ENCODE measurements around the gene TRIM2. TPM values are rescaled to one million over a fixed set of nuclear protein-coding genes. Genes with fewer than 3 reads are reported as not detected.

TRIM2 gene
- total RNA-seq, 1 experiment from 2014 or later = 41.4 TPM

GRCh38 chr4:153257991-153258390, 53.7 kb downstream of the TRIM2 start:
- BruUV-seq (replicated peaks) = no TSS peak
- TF ChIP-seq EGR1 (IDR thresholded peaks at IDR 0.05; ENCODE audit: low read depth) = no peak
- TF ChIP-seq SIN3A (IDR thresholded peaks at IDR 0.05; ENCODE audit: low read depth) = no peak
- no peak for TF ChIP-seq SRF (IDR thresholded peaks at IDR 0.05; ENCODE audit: low read depth)
- ChIA-PET CTCF (interaction anchor here (1.0 kb wide), 1 partner anchor 316 kb away, joined by 3 read pairs; no protein-coding TSS in a partner anchor), POLR2A (no interaction called here), RAD21 (ENCODE audit: low non-redundant PET in 1 of 2, low total read pairs in 2 of 2, uncharacterized antibody in 2 of 2, unreplicated experiment in 2 of 2) (no interaction called here)
- no peak for DNase-seq (ENCODE audit: low read depth, low spot score)
- Histone ChIP-seq H3K27ac (ENCODE audit: low read depth, low read length) (no peak overlapping the region), H3K4me1 (ENCODE audit: control insufficient read depth in 1 of 2, insufficient read depth in 2 of 2, low read length in 2 of 2) (no peaks in the 10 kb centered on the region), H3K36me3 (ENCODE audit: control insufficient read depth in 1 of 2, insufficient read depth in 2 of 2, low read length in 2 of 2) (no peaks in the 10 kb centered on the region), H3K9ac (ENCODE audit: low read length) (no peak overlapping the region), H4K20me1 (ENCODE audit: insufficient read depth) (no peaks in the 10 kb centered on the region), H3K9me2 (ENCODE audit: insufficient read depth) (no peaks in the 10 kb centered on the region), H3K4me3 (replicated peaks in 1 of 2; ENCODE audit: low read depth in 1 of 2, low read length in 2 of 2) (no peak overlapping the region), H3K27me3 (ENCODE audit: insufficient read depth, low read length) (no peaks in the 10 kb centered on the region), H3K79me2 (ENCODE audit: insufficient read depth, low read length) (no peaks in the 10 kb centered on the region), H3K9me3 (ENCODE audit: control insufficient read depth in 1 of 2, insufficient read depth in 1 of 2, low read depth in 1 of 2, low read length in 2 of 2) (no peaks in the 10 kb centered on the region; a peak in 1 of 4 replicates), H2AFZ (ENCODE audit: low read depth, low read length, poor library complexity, severe bottlenecking) (no peak overlapping the region), H3K4me2 (ENCODE audit: low read length) (no peak overlapping the region)
- no peak for ATAC-seq
- intact Hi-C loops (cut with micrococcal nuclease) = no loop called here

GRCh38 chr4:153258750-153259149, 54.5 kb downstream of the TRIM2 start:
- Histone ChIP-seq H3K9ac (ENCODE audit: low read length) (no peak overlapping the region), H3K79me2 (ENCODE audit: insufficient read depth, low read length) (no peaks in the 10 kb centered on the region), H3K4me1 (ENCODE audit: control insufficient read depth in 1 of 2, insufficient read depth in 2 of 2, low read length in 2 of 2) (no peaks in the 10 kb centered on the region), H4K20me1 (ENCODE audit: insufficient read depth) (no peaks in the 10 kb centered on the region), H3K4me3 (replicated peaks in 1 of 2; ENCODE audit: low read depth in 1 of 2, low read length in 2 of 2) (no peak overlapping the region), H3K27ac (ENCODE audit: low read depth, low read length) (no peak overlapping the region), H3K9me3 (ENCODE audit: control insufficient read depth in 1 of 2, insufficient read depth in 1 of 2, low read depth in 1 of 2, low read length in 2 of 2) (no peaks in the 10 kb centered on the region; a peak in 1 of 4 replicates), H3K27me3 (ENCODE audit: insufficient read depth, low read length) (no peaks in the 10 kb centered on the region), H2AFZ (ENCODE audit: low read depth, low read length, poor library complexity, severe bottlenecking) (no peak overlapping the region), H3K9me2 (ENCODE audit: insufficient read depth) (no peaks in the 10 kb centered on the region), H3K4me2 (ENCODE audit: low read length) (no peak overlapping the region), H3K36me3 (ENCODE audit: control insufficient read depth in 1 of 2, insufficient read depth in 2 of 2, low read length in 2 of 2) (no peaks in the 10 kb centered on the region)
- ChIA-PET RAD21 (ENCODE audit: low non-redundant PET in 1 of 2, low total read pairs in 2 of 2, uncharacterized antibody in 2 of 2, unreplicated experiment in 2 of 2) (no interaction called here), CTCF (interaction anchor here (1.0 kb wide), 1 partner anchor 315 kb away, joined by 3 read pairs; no protein-coding TSS in a partner anchor), POLR2A (no interaction called here)
- BruUV-seq (replicated peaks) = no TSS peak
- TF ChIP-seq RAD21 (IDR thresholded peaks at IDR 0.05; ENCODE audit: low read depth) (no peak), SRF (IDR thresholded peaks at IDR 0.05; ENCODE audit: low read depth) (no peak), REST (IDR thresholded peaks at IDR 0.05; ENCODE audit: low read depth) (no peak), ZBTB33 (IDR thresholded peaks at IDR 0.05; ENCODE audit: extremely low read depth, insufficient replicate concordance, low read length) (no peak), CTCF (IDR thresholded peaks at IDR 0.05 in 2 of 3, conservative IDR thresholded peaks at IDR 0.05 in 1 of 3; ENCODE audit: borderline replicate concordance in 1 of 3, insufficient read depth in 1 of 3, low read depth in 2 of 3, low read length in 2 of 3) (no peak), TCF7L2 (IDR thresholded peaks at IDR 0.05; ENCODE audit: borderline replicate concordance, extremely low read depth, insufficient read depth, insufficient read length) (no peak), ZFX (IDR thresholded peaks at IDR 0.05) (no peak), CBX3 (IDR thresholded peaks at IDR 0.05; ENCODE audit: low read depth) (no peak), ZNF274 (IDR thresholded peaks at IDR 0.05; ENCODE audit: low read depth, low read length) (no peak), ELF1 (IDR thresholded peaks at IDR 0.05; ENCODE audit: borderline replicate concordance, low read depth) (no peak)
- DNase-seq (ENCODE audit: low read depth, low spot score) (no peak), ATAC-seq (no peak)
- intact Hi-C loops (cut with micrococcal nuclease) = no loop called here

All from HCT116 (cell line).